Hepatocyte (in vitro differentiated cells): ENCODE data around the gene GRK3. TPM values are rescaled to one million over a fixed set of nuclear protein-coding genes. Genes with fewer than 3 reads are reported as not detected.

ENCODE experiments used
- DNase-seq: peaks from one replicate; pipeline ENCODE4 v3.0.0-alpha.2; 2016; ENCODE audit warnings: low spot score
- H2AFZ ChIP-seq: fragments of 200-600 bp; sonication (generic); 2 replicates; pipeline ENCODE4 v1.6.0; 2016; ENCODE audit warnings: antibody characterized with exemption, mild to moderate bottlenecking
- H3K27ac ChIP-seq: fragments of 200-600 bp; sonication (generic); 2 replicates; pipeline ENCODE4 v1.5.1; 2016; ENCODE audit warnings: mild to moderate bottlenecking
- H3K27me3 ChIP-seq: fragments of 200-600 bp; sonication (generic); 2 replicates; pipeline ENCODE4 v1.6.1; 2016
- H3K36me3 ChIP-seq: fragments of 200-600 bp; sonication (generic); replicated peaks from 2 replicates; pipeline ENCODE4 v1.5.1; 2016; ENCODE audit warnings: low read depth; ENCODE audit not compliant: insufficient read depth
- H3K4me1 ChIP-seq: fragments of 200-600 bp; sonication (generic); 2 replicates; pipeline ENCODE4 v1.5.1; 2016; ENCODE audit warnings: mild to moderate bottlenecking, moderate library complexity; ENCODE audit not compliant: insufficient read depth
- H3K4me2 ChIP-seq: fragments of 200-600 bp; sonication (generic); 2 replicates; pipeline ENCODE4 v1.6.0; 2016
- H3K4me3 ChIP-seq: fragments of 200-600 bp; sonication (generic); 2 replicates; pipeline ENCODE4 v1.5.1; 2016; ENCODE audit warnings: mild to moderate bottlenecking
- H3K79me2 ChIP-seq: fragments of 200-600 bp; sonication (generic); 2 replicates; pipeline ENCODE4 v1.6.0; 2017; ENCODE audit warnings: mild to moderate bottlenecking
- H3K9me2 ChIP-seq: fragments of 200-600 bp; sonication (generic); replicated peaks from 2 replicates; pipeline ENCODE4 v1.6.0; 2017; ENCODE audit warnings: mild to moderate bottlenecking; ENCODE audit not compliant: insufficient read depth
- H3K9me3 ChIP-seq: fragments of 200-600 bp; sonication (generic); 2 replicates; pipeline ENCODE4 v1.5.1; 2016; ENCODE audit warnings: low read depth, mild to moderate bottlenecking
- H4K20me1 ChIP-seq: fragments of 200-600 bp; sonication (generic); 2 replicates; pipeline ENCODE4 v1.6.0; 2016; ENCODE audit warnings: mild to moderate bottlenecking; ENCODE audit not compliant: insufficient read depth, poor library complexity, severe bottlenecking
- CTCF ChIP-seq: fragments of 200-600 bp; sonication (generic); IDR thresholded peaks from 2 replicates; pipeline ENCODE4 v1.5.1; 2016; ENCODE audit warnings: antibody characterized with exemption, mild to moderate bottlenecking; ENCODE audit not compliant: poor library complexity
- EZH2 ChIP-seq: fragments of 200-600 bp; sonication (generic); IDR thresholded peaks from 2 replicates; pipeline ENCODE4 v1.6.1; 2016; ENCODE audit warnings: antibody characterized with exemption, mild to moderate bottlenecking, borderline replicate concordance
- EZH2phosphoT487 ChIP-seq: fragments of 200-600 bp; sonication (generic); IDR thresholded peaks from one replicate; pipeline ENCODE4 v1.6.1; 2018; ENCODE audit warnings: antibody characterized with exemption, mild to moderate bottlenecking, low read depth, moderate library complexity; ENCODE audit not compliant: unreplicated experiment, severe bottlenecking
- WGBS: methylation state at CpG from one replicate; pipeline ENCODE4 v1.1.6; 2016; ENCODE audit warnings: low lambda C conversion rate; ENCODE audit errors: missing lambda C conversion rate; 5-methylcytosine and 5-hydroxymethylcytosine counted together
- polyA plus RNA-seq: library from polyadenylated mRNA; unstranded; fragments of >200 nt; fragmentation: Nextera tagmentation; extraction: Ambion mirVana; gene quantifications from 2 replicates; pipeline ENCODE4 v1.2.1, GENCODE V29; 2016
- total RNA-seq: library from RNA; depleted of rRNA; stranded (reverse); fragments of >200 nt; gene quantifications from 2 replicates; pipeline ENCODE4 v1.2.3, GENCODE V29; 2014

The GRK3 gene
- total and polyA plus RNA-seq, 2 experiments from 2014 or later = 1.5 to 7.1 TPM

- no peaks in the 10 kb centered on the region for H3K27me3 ChIP-seq
- no peak overlapping the region for H3K4me3 ChIP-seq
- H2AFZ ChIP-seq = no peak overlapping the region
- no peaks in the 10 kb centered on the region for H3K9me3 ChIP-seq
- 76% methylated on average over 2 of the region's 2 CpGs for WGBS
- no peaks in the 10 kb centered on the region for H3K36me3 ChIP-seq
- H3K9me2 ChIP-seq = no peaks in the 10 kb centered on the region
- H3K4me1 ChIP-seq = peaks cover 6% of the 10 kb centered on the region
- H4K20me1 ChIP-seq = no peaks in the 10 kb centered on the region
- TF ChIP-seq CTCF = no peak
- no peak for TF ChIP-seq EZH2
- TF ChIP-seq EZH2phosphoT487 = no peak
- H3K4me2 ChIP-seq = peak overlapping the region; percentile 35
- no peaks in the 10 kb centered on the region for H3K79me2 ChIP-seq
- peak overlapping the region; percentile 50 for H3K27ac ChIP-seq
- no peak for DNase-seq
These were observed 96.6 kb downstream of the GRK3 start for GRCh38 chr22:25661073-25661472.

- Histone ChIP-seq H3K9me3 (no peaks in the 10 kb centered on the region), H2AFZ (no peak overlapping the region), H3K27me3 (no peaks in the 10 kb centered on the region), H3K9me2 (no peaks in the 10 kb centered on the region), H3K36me3 (no peaks in the 10 kb centered on the region), H3K27ac (peak overlapping the region; percentile 57), H3K79me2 (no peaks in the 10 kb centered on the region), H3K4me1 (peaks cover 20% of the 10 kb centered on the region), H4K20me1 (no peaks in the 10 kb centered on the region), H3K4me2 (no peak overlapping the region), H3K4me3 (no peak overlapping the region)
- DNase-seq = peak; percentile 23
- TF ChIP-seq CTCF = no peak
- WGBS = 52% methylated on average over 4 of the region's 4 CpGs
These were observed 99.2 kb downstream of the GRK3 start for GRCh38 chr22:25663654-25664053.

- peak; percentile 44 for DNase-seq
- no peaks in the 10 kb centered on the region for H3K79me2 ChIP-seq
- peak overlapping the region; percentile 58 for H3K4me2 ChIP-seq
- no peaks in the 10 kb centered on the region for H3K9me3 ChIP-seq
- H3K4me1 ChIP-seq = peaks cover 20% of the 10 kb centered on the region
- H3K9me2 ChIP-seq = no peaks in the 10 kb centered on the region
- H4K20me1 ChIP-seq = no peaks in the 10 kb centered on the region
- WGBS = 63% methylated on average over 8 of the region's 8 CpGs
- H3K27me3 ChIP-seq = no peaks in the 10 kb centered on the region
- TF ChIP-seq CTCF (no peak), EZH2phosphoT487 (no peak), EZH2 (no peak)
- no peak overlapping the region for H2AFZ ChIP-seq
- peak overlapping the region; percentile 69 for H3K27ac ChIP-seq
- no peak overlapping the region for H3K4me3 ChIP-seq
- H3K36me3 ChIP-seq = no peaks in the 10 kb centered on the region
These were observed 101.8 kb downstream of the GRK3 start for GRCh38 chr22:25666308-25666707.

- 59% methylated on average over 2 of the region's 2 CpGs for WGBS
- Histone ChIP-seq H3K36me3 (no peaks in the 10 kb centered on the region), H3K27me3 (no peaks in the 10 kb centered on the region), H3K79me2 (no peaks in the 10 kb centered on the region), H3K4me1 (peaks cover 20% of the 10 kb centered on the region), H3K4me2 (no peak overlapping the region), H3K27ac (no peak overlapping the region), H3K9me3 (no peaks in the 10 kb centered on the region), H2AFZ (no peak overlapping the region), H4K20me1 (no peaks in the 10 kb centered on the region), H3K4me3 (no peak overlapping the region), H3K9me2 (no peaks in the 10 kb centered on the region)
- TF ChIP-seq CTCF = no peak
- no peak for TF ChIP-seq EZH2
- no peak for TF ChIP-seq EZH2phosphoT487
- no peak for DNase-seq
These were observed 104.0 kb downstream of the GRK3 start for GRCh38 chr22:25668437-25668836.
